H9 (cell line): ENCODE measurements around the gene LAGE3. TPM values are rescaled to one million over a fixed set of nuclear protein-coding genes. Genes with fewer than 3 reads are reported as not detected.

Experiments
- DNase-seq: peaks from one replicate; pipeline ENCODE4 v3.0.0-alpha.2; 2017
- H2AFZ ChIP-seq: one replicate; pipeline ENCODE4 v1.6.1; 2013; ENCODE audit warnings: mild to moderate bottlenecking, low read length, control low read depth, moderate library complexity
- H2AK5ac ChIP-seq: 2 replicates; pipeline ENCODE4 v1.6.1; 2013; ENCODE audit warnings: low read length, control low read depth, mixed read lengths; ENCODE audit not compliant: insufficient read length
- H2BK120ac ChIP-seq: one replicate; pipeline ENCODE4 v1.6.1; 2013; ENCODE audit warnings: low read depth, mild to moderate bottlenecking, low read length, control low read depth, inconsistent platforms; ENCODE audit not compliant: poor library complexity, severe bottlenecking
- H2BK12ac ChIP-seq: 2 replicates; pipeline ENCODE4 v1.6.1; 2013; ENCODE audit warnings: low read length, control low read depth, mixed read lengths, low read depth; ENCODE audit not compliant: insufficient read length
- H2BK15ac ChIP-seq: 2 replicates; pipeline ENCODE4 v1.6.1; 2013; ENCODE audit warnings: low read depth, low read length, control low read depth
- H2BK20ac ChIP-seq: one replicate; pipeline ENCODE4 v1.6.1; 2013; ENCODE audit warnings: low read depth, mild to moderate bottlenecking, low read length, control low read depth, inconsistent platforms; ENCODE audit not compliant: poor library complexity, severe bottlenecking
- H2BK5ac ChIP-seq: 2 replicates; pipeline ENCODE4 v1.6.1; 2013; ENCODE audit warnings: low read length, control low read depth, mixed read lengths; ENCODE audit not compliant: insufficient read length
- H3K14ac ChIP-seq: 2 replicates; pipeline ENCODE4 v1.6.1; 2013; ENCODE audit warnings: low read length, control low read depth; ENCODE audit not compliant: insufficient read depth
- H3K18ac ChIP-seq: 2 replicates; pipeline ENCODE4 v1.6.1; 2013; ENCODE audit warnings: low read depth, mild to moderate bottlenecking, mixed read lengths, low read length, control low read depth; ENCODE audit not compliant: insufficient read length
- H3K23ac ChIP-seq: 2 replicates; pipeline ENCODE4 v1.6.1; 2013; ENCODE audit warnings: low read length, control low read depth, mixed read lengths, low read depth; ENCODE audit not compliant: insufficient read length
- H3K23me2 ChIP-seq: 2 replicates; pipeline ENCODE4 v1.6.1; 2013; ENCODE audit warnings: low read depth, mild to moderate bottlenecking, mixed read lengths, low read length, control low read depth; ENCODE audit not compliant: insufficient read length, poor library complexity, severe bottlenecking
- H3K27ac ChIP-seq: 2 replicates; pipeline ENCODE4 v1.5.1; 2013; ENCODE audit warnings: low read length, control low read depth, mixed read lengths, low read depth; ENCODE audit not compliant: insufficient read length
- H3K27me3 ChIP-seq: 2 replicates; pipeline ENCODE4 v1.6.1; 2013; ENCODE audit warnings: low read length, control low read depth, inconsistent platforms; ENCODE audit not compliant: insufficient read depth
- H3K4ac ChIP-seq: 2 replicates; pipeline ENCODE4 v1.6.1; 2013; ENCODE audit warnings: low read depth, mild to moderate bottlenecking, control low read depth, inconsistent platforms, low read length, moderate library complexity
- H3K4me1 ChIP-seq: 2 replicates; pipeline ENCODE4 v1.6.1; 2013; ENCODE audit warnings: low read length, control low read depth, inconsistent platforms; ENCODE audit not compliant: insufficient read depth
- H3K4me2 ChIP-seq: 2 replicates; pipeline ENCODE4 v1.6.1; 2013; ENCODE audit warnings: low read length, control low read depth, mixed read lengths; ENCODE audit not compliant: insufficient read length, insufficient read depth
- H3K56ac ChIP-seq: 2 replicates; pipeline ENCODE4 v1.6.1; 2013; ENCODE audit warnings: low read depth, mild to moderate bottlenecking, mixed read lengths, low read length, control low read depth; ENCODE audit not compliant: insufficient read length
- H3K79me1 ChIP-seq: 2 replicates; pipeline ENCODE4 v1.6.1; 2013; ENCODE audit warnings: low read depth, mild to moderate bottlenecking, moderate library complexity, low read length, control low read depth, inconsistent platforms; ENCODE audit not compliant: insufficient read depth, poor library complexity, severe bottlenecking
- H3K79me2 ChIP-seq: 2 replicates; pipeline ENCODE4 v1.6.1; 2013; ENCODE audit warnings: low read length, control low read depth, inconsistent platforms; ENCODE audit not compliant: insufficient read depth
- H3K9ac ChIP-seq: 2 replicates; pipeline ENCODE4 v1.6.1; 2013; ENCODE audit warnings: low read length, control low read depth, mixed read lengths; ENCODE audit not compliant: insufficient read length; ENCODE audit errors: extremely low read depth
- H3K9me3 ChIP-seq: one replicate; pipeline ENCODE4 v1.6.1; 2013; ENCODE audit warnings: low read depth, low read length, inconsistent platforms; ENCODE audit not compliant: control insufficient read depth
- H3T11ph ChIP-seq: one replicate; pipeline ENCODE4 v1.6.1; 2013; ENCODE audit warnings: mild to moderate bottlenecking, low read length, control low read depth, inconsistent platforms
- H4K20me1 ChIP-seq: one replicate; pipeline ENCODE4 v1.6.1; 2013; ENCODE audit not compliant: control insufficient read depth, insufficient read length, insufficient read depth
- H4K5ac ChIP-seq: 2 replicates; pipeline ENCODE4 v1.6.1; 2013; ENCODE audit warnings: low read depth, mild to moderate bottlenecking, mixed read lengths, low read length, control low read depth; ENCODE audit not compliant: insufficient read length
- H4K8ac ChIP-seq: replicated peaks from 2 replicates; pipeline ENCODE4 v1.6.1; 2013; ENCODE audit warnings: low read length, control low read depth, mixed read lengths, low read depth; ENCODE audit not compliant: insufficient read length
- H4K91ac ChIP-seq: 2 replicates; pipeline ENCODE4 v1.6.1; 2013; ENCODE audit warnings: low read depth, mild to moderate bottlenecking, moderate library complexity, mixed read lengths, low read length, control low read depth; ENCODE audit not compliant: insufficient read length
- H3K27ac Mint-ChIP-seq, 3 experiments: 2 replicates in 2 of 3; 3 replicates in 1 of 3; pipeline ENCODE4 v1.8.0; 2020 to 2021; ENCODE audit warnings: mixed read lengths in 3 of 3, mild to moderate bottlenecking in 1 of 3, moderate library complexity in 1 of 3
- H3K27me3 Mint-ChIP-seq: 2 replicates; pipeline ENCODE4 v1.8.0; 2021; ENCODE audit warnings: low read depth, mild to moderate bottlenecking, moderate library complexity, mixed read lengths
- H3K36me3 Mint-ChIP-seq, 3 experiments: 2 replicates in 2 of 3; 3 replicates in 1 of 3; pipeline ENCODE4 v1.8.0; 2020 to 2021; ENCODE audit warnings: low read depth in 3 of 3, mixed read lengths in 3 of 3; ENCODE audit not compliant: insufficient read depth in 1 of 3
- H3K4me1 Mint-ChIP-seq, 2 experiments: 2 replicates each; pipeline ENCODE4 v1.8.0; 2020; ENCODE audit warnings: mixed read lengths in 2 of 2
- H3K4me3 Mint-ChIP-seq, 2 experiments: 2 replicates in 1 of 2; 3 replicates in 1 of 2; pipeline ENCODE4 v1.8.0; 2020 to 2021; ENCODE audit warnings: mild to moderate bottlenecking in 2 of 2, mixed read lengths in 2 of 2, moderate library complexity in 1 of 2
- H3K9me3 Mint-ChIP-seq, 2 experiments: 2 replicates in 1 of 2; 3 replicates in 1 of 2; pipeline ENCODE4 v1.8.0; 2020; ENCODE audit warnings: mild to moderate bottlenecking in 2 of 2, mixed read lengths in 2 of 2, moderate library complexity in 1 of 2
- CTCF ChIP-seq: fragments of 200-600 bp; sonication (generic); conservative IDR thresholded peaks from 3 replicates; pipeline ENCODE4 v1.8.0; 2021; ENCODE audit warnings: antibody characterized with exemption, mild to moderate bottlenecking
- WGBS: extraction: QIAGEN DNeasy Blood & Tissue Kit; methylation state at CpG from one replicate; pipeline ENCODE4 v1.1.7; 2013; ENCODE audit warnings: missing lambda C conversion rate, low lambda C conversion rate, mixed read lengths; ENCODE audit not compliant: insufficient read length; ENCODE audit errors: extremely low coverage; 5-methylcytosine and 5-hydroxymethylcytosine counted together
- total RNA-seq: library from RNA; stranded (reverse); gene quantifications from 2 replicates; pipeline ENCODE4 v1.2.1, GENCODE V29; 2021

The LAGE3 gene
- total RNA-seq, 1 experiment from 2014 or later, result 32.5 TPM

DNA sequence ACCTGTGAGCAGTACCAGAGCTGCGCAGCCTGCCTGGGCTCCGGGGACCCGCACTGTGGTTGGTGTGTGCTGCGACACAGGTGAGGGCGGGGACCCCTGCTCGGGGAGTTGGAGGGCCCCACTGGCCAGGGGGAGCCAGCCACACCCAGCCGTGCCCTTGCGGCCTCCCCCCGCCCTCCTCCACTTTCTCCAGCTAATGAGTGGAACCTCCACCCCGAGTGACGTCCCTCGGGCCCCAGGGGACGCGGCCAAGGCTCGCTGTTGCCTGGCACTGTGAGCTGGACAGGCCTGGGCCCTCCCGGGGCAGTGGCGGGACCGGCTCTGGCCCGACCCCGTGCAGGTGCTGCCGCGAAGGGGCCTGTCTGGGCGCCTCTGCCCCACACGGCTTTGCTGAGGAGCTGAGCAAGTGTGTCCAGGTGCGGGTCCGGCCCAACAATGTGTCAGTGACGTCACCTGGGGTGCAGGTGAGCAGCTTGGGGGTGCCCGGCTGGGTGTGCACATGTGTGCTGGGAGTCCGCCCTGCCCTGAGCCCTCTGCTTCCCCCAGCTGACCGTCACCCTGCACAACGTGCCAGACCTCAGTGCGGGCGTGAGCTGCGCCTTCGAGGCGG lies 15.4 kb downstream of the LAGE3 start:
- Histone ChIP-seq H4K8ac (no peak overlapping the region), H2AFZ (no peak overlapping the region), H4K91ac (no peak overlapping the region), H3K23me2 (peaks cover 4% of the 10 kb centered on the region), H3K9ac (no peak overlapping the region), H2BK15ac (no peak overlapping the region), H2BK120ac (no peak overlapping the region), H3K4me1 (no peaks in the 10 kb centered on the region), H4K5ac (no peak overlapping the region), H3K23ac (no peak overlapping the region), H3K18ac (no peak overlapping the region), H3K79me1 (no peaks in the 10 kb centered on the region), H2BK20ac (no peak overlapping the region), H3K4me2 (no peak overlapping the region), H3K4ac (no peak overlapping the region), H3K79me2 (no peaks in the 10 kb centered on the region), H2AK5ac (no peak overlapping the region), H3K14ac (no peak overlapping the region), H3K27ac (no peak overlapping the region), H2BK12ac (no peak overlapping the region), H4K20me1 (no peaks in the 10 kb centered on the region), H3K56ac (no peak overlapping the region), H3K9me3 (peaks cover 24% of the 10 kb centered on the region), H3T11ph (no peak overlapping the region), H2BK5ac (no peak overlapping the region), H3K27me3 (no peaks in the 10 kb centered on the region; the same call in 1 of the 2 replicates)
- no peak overlapping the region for H3K27ac Mint-ChIP-seq
- no CpG with 5 or more reads among the region's 36 CpGs for WGBS
- no peak overlapping the region for H3K4me3 Mint-ChIP-seq
- H3K9me3 Mint-ChIP-seq, result peaks cover 51 to 85% of the 10 kb centered on the region in 2 experiments
- no peak for DNase-seq
- H3K27me3 Mint-ChIP-seq, result no peaks in the 10 kb centered on the region; the same call in 1 of the 2 replicates
- no peak for TF ChIP-seq CTCF
- H3K4me1 Mint-ChIP-seq, result 0 out of 4 replicates have a peak, but pooled peaks cover 0 to 4% of the 10 kb centered on the region in 2 experiments
- H3K36me3 Mint-ChIP-seq, result peaks cover 17 to 45% (median 34%) of the 10 kb centered on the region in 3 experiments; a peak in 6 of 7 replicates
